VCaP (cell line): ENCODE data around the gene PLA2G4C.

Experiments
- H3K27ac ChIP-seq: fragments of 450-650 bp; 2 replicates; pipeline ENCODE4 v1.5.1; 2017
- CTCF ChIP-seq: fragments of 450-650 bp; conservative IDR thresholded peaks from 2 replicates; pipeline ENCODE4 v1.5.1; 2017; ENCODE audit warnings: mild to moderate bottlenecking, moderate library complexity

PLA2G4C gene

GRCh38 chr19:48111280-48111679, 663 bp upstream of the PLA2G4C start:
- no peak for TF ChIP-seq CTCF
- peak overlapping the region; percentile 97 for H3K27ac ChIP-seq

- no peak for TF ChIP-seq CTCF
These were observed 1.4 kb downstream of the PLA2G4C start for GRCh38 chr19:48108997-48109782.

GRCh38 chr19:48103922-48104321, 6.7 kb downstream of the PLA2G4C start:
- no peak for TF ChIP-seq CTCF
- 0 out of 2 replicates have a peak overlapping the region, but pooled peaks have one; percentile 19 for H3K27ac ChIP-seq

More at GRCh38 chr19:48108997-48109782, 1.4 kb downstream of the PLA2G4C start:
- peak overlapping the region; percentile 97; the same call in 1 of the 2 replicates for H3K27ac ChIP-seq

DNA sequence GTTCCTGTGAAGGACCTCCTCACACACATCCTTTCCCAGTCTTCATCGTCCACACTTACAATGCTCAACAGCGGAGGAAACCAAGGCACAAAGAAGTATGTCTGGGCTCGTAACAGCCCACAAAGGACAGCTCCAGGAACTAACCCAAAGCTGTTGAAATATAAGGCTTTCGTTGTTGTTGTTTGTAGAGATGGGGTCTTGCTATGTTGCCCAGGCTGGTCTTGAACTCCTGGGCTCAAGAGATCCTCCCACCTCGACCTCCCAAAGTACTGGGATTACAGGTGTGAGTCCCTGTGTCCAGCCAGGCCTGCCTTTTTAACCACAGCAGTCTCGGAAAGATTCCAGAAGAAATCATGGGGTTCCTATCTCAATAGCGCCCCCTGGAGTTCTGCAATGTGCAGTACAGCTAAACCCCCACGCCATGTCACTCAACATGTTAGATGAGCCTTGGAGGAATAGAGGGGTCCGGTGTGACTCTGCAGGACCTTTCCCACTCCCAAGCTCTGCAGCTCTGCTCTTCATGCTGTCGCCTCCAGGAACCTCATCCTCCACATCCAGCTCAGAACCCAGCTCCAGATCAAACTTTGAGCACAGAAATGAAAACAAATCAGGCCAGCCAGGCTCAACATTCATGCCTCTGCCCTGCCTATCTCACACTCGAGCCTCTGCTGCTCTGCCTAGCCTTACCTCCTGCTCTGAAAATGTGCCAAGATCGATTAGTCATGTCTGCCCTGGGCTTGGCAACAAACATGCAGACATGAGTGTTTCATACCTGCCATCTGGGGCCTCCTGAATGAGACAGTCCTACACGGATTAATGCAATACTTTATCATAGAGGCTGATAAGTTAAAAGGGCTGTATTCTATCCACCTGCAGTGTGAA, 7.5 kb downstream of the PLA2G4C start:
- TF ChIP-seq CTCF = peak; percentile 87
- peak overlapping the region; percentile 19; the same call in 1 of the 2 replicates for H3K27ac ChIP-seq

DNA sequence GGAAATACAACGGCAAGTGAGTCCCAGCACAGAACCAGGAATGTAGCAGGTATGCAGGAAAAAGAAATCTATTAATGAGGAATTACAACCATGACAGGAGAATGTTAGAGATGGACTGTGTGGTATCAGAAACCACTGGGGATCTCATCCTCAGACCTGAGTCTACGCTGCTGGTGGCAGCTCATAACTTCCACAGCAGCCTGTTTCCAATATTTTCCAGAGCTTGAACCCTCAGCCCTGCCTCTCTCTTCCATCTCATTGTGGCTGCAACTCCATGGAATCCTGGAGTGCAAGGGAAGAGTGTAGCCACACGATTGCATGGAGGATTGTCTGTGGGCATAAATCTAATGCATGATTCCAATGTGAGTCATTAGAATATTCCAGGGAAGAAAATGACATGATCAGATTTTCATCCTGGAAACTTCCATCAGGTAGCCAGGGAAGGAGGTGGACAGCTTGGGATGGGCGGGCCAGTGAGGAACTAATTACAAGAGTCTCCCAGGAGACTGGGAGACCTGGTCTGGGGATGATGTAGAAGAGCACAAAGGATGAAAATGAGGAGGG, 14.9 kb downstream of the PLA2G4C start:
- no peak overlapping the region for H3K27ac ChIP-seq
- no peak for TF ChIP-seq CTCF

- no peak overlapping the region for H3K27ac ChIP-seq
- TF ChIP-seq CTCF = no peak
These were observed 15.8 kb downstream of the PLA2G4C start for GRCh38 chr19:48094855-48095203.
